ENCODE measurements around the gene CHMP1A. TPM values are rescaled to one million over a fixed set of nuclear protein-coding genes. Genes with fewer than 3 reads are reported as not detected.

CHMP1A gene
- total RNA-seq, 1 donor from 2014 or later: 96.8 TPM

DNA sequence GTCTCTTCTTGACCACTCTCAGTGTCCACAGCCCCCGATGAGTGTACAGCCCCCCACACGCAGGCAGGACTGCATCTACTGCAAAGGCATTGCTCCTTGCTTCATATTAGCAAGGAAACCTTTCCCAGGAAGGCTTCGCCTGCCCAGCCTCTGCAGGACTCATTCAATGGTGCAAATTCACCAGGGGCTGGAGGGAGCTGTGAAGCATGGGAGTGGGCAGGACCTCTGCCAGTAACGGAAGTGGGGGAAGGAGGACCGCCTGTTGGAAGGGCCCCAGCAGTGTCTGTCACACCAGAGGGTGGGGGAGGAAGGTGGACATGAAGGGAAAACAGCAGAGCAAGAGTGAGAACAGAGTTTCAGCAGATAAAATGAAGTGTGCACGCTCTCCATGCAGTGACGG lies 2.6 kb upstream of the CHMP1A start:
- TF ChIP-seq CTCF (IDR thresholded peaks at IDR 0.05; ENCODE audit: insufficient read depth, low read length, poor library complexity, severe bottlenecking): no peak
- Histone ChIP-seq H3K4me3 (ENCODE audit: low read depth, low read length) (no peak overlapping the region), H3K27me3 (ENCODE audit: control insufficient read depth, insufficient read depth, low read length) (no peaks in the 10 kb centered on the region), H3K36me3 (ENCODE audit: control insufficient read depth, insufficient read depth, low read length) (peaks cover 5% of the 10 kb centered on the region)
- no peak for DNase-seq (ENCODE audit: low read depth)

DNA sequence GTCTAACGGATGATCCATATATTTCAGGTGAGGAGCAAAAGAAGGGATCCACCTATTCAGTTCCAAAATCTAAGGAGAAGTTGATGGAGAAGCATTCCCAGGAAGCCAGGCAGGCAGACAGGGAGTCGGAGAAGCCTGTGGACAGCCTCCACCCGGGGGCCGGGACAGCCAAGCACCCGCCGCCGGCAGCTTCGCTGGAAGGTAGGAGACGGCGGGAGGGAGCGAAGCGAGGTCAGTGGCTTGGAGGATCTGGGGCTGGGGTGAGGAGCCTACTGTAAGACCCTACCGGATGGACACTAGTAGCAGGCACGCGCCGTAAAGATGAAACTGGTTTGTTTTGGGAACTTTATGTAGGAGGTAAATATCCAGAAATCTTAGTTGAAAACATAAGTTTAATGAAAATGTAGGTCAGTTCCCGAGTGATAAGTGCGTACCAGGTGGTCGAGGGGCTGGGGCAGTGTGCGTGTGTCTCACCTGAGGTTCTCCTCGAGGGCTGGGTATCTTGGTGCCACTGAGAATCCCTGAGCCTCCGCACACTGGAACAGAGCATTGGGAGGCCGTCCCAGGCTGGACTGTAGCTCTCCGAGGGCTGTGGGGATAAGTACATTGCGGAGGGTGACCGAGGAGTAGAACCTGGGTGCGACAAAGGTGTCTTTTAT lies 842 bp upstream of the CHMP1A start:
- no peaks in the 10 kb centered on the region for H3K27me3 ChIP-seq (ENCODE audit: control insufficient read depth, insufficient read depth, low read length)
- DNase-seq (ENCODE audit: low read depth): no peak
- peak overlapping the region; percentile 86 for H3K4me3 ChIP-seq (ENCODE audit: low read depth, low read length)
- no peak for TF ChIP-seq CTCF (IDR thresholded peaks at IDR 0.05; ENCODE audit: insufficient read depth, low read length, poor library complexity, severe bottlenecking)
- peaks cover 4% of the 10 kb centered on the region for H3K36me3 ChIP-seq (ENCODE audit: control insufficient read depth, insufficient read depth, low read length)

GRCh38 chr16:89656435-89657121 lies 930 bp downstream of the CHMP1A start:
- H3K4me3 ChIP-seq (ENCODE audit: low read depth, low read length): peak overlapping the region; percentile 86
- DNase-seq (ENCODE audit: low read depth): no peak
- H3K27me3 ChIP-seq (ENCODE audit: control insufficient read depth, insufficient read depth, low read length): no peaks in the 10 kb centered on the region
- no peak for TF ChIP-seq CTCF (IDR thresholded peaks at IDR 0.05; ENCODE audit: insufficient read depth, low read length, poor library complexity, severe bottlenecking)
- H3K36me3 ChIP-seq (ENCODE audit: control insufficient read depth, insufficient read depth, low read length): peaks cover 4% of the 10 kb centered on the region

DNA sequence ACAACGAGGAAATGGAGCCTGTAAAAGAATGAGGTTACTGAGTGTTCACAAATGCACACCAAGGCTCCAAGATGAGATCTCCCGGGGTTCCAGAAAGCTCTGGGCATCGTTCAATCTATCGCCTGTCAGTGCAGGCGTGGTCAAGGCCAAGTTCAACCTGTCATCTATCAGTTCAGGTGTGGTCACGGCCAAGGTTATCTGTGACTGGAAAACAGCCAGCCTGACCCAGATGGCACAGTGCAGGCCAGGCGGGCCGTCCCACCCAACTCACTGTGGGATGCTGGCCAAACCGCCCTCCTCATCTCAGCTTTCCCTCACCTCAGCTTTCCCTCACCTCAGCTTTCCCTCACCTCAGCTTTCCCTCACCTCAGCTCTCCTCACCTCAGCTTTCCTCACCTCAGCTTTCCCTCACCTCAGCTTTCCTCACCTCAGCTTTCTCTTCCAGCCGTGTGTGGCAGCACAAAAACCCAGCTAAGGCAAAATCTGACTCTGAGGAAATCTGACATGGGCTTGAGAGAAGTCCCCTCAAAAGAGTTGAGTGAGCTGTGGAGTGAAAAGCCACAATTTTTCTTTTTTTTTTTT lies 2.4 kb downstream of the CHMP1A start:
- Histone ChIP-seq H3K27me3 (ENCODE audit: control insufficient read depth, insufficient read depth, low read length) (no peaks in the 10 kb centered on the region), H3K4me3 (ENCODE audit: low read depth, low read length) (no peak overlapping the region), H3K36me3 (ENCODE audit: control insufficient read depth, insufficient read depth, low read length) (peaks cover under 1% of the 10 kb centered on the region)
- TF ChIP-seq CTCF (IDR thresholded peaks at IDR 0.05; ENCODE audit: insufficient read depth, low read length, poor library complexity, severe bottlenecking): no peak
- no peak for DNase-seq (ENCODE audit: low read depth)

DNA sequence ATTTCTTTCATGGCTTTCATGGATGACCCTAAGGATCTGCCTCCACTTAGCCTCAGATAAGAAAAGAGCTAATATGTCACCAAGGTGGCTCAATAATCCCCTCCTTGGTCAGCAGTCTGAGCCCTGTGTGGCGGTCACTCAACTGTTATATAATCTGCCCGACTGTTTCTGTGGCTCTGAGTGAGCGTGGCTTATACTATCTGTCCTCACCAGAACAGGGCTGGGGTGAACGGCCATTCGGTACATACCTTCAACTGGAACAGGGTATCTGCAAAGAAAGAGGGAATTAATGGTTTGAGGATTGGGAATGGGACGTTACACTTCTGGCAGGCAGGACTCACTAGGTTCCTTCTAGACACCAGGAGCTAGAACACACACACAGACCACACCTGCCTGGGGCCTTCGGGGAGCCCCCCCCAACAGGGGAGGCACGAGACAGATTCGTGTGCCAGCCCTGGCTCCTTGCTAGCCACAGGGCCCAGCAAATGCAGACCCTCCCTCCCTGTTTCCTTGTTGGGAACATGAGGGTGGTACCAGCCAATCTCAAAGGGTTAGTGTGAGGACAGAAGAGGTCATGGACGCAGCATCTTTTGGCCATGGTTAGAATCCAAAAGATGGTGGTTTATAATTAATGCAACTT lies 3.7 kb downstream of the CHMP1A start:
- Histone ChIP-seq H3K36me3 (ENCODE audit: control insufficient read depth, insufficient read depth, low read length) (no peaks in the 10 kb centered on the region), H3K4me3 (ENCODE audit: low read depth, low read length) (no peak overlapping the region), H3K27me3 (ENCODE audit: control insufficient read depth, insufficient read depth, low read length) (no peaks in the 10 kb centered on the region)
- TF ChIP-seq CTCF (IDR thresholded peaks at IDR 0.05; ENCODE audit: insufficient read depth, low read length, poor library complexity, severe bottlenecking): no peak
- no peak for DNase-seq (ENCODE audit: low read depth)
